GM08714 (cell line): ENCODE results near the gene GLTP.

Source experiments
- H3K4me3 ChIP-seq: fragments of 200-500 bp; sonication (Bioruptor generic); 2 replicates; pipeline ENCODE4 v1.5.1; 2014; ENCODE audit warnings: mild to moderate bottlenecking, low read length, inconsistent platforms
- ZNF274 ChIP-seq: IDR thresholded peaks from 2 replicates; pipeline ENCODE4 v1.6.1; 2012; ENCODE audit warnings: mild to moderate bottlenecking, low read depth, low read length

The GLTP gene

GRCh38 chr12:109847142-109847735 lies 33.1 kb downstream of the GLTP start:
- no peak for TF ChIP-seq ZNF274
- H3K4me3 ChIP-seq = no peak overlapping the region

DNA sequence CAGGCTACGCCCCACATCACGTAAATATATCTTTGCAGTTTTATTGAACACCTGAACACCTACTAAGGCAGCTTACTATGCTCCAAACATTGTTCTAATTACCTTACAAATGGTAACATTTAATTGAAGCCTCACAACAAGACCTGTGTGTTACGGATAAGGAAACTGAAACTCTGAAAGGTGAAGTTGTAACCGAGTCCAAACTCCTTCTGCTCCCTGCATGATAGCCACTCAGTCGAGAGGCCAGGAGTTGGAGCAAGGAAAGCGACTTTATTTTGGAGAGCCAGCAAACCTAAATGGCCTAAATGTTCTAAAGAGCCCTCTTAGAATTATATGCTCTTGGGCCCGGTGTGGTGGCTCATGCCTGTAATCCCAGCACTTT lies 34.5 kb downstream of the GLTP start:
- no peak overlapping the region; the same call in 1 of the 2 replicates for H3K4me3 ChIP-seq
- TF ChIP-seq ZNF274 = no peak

DNA sequence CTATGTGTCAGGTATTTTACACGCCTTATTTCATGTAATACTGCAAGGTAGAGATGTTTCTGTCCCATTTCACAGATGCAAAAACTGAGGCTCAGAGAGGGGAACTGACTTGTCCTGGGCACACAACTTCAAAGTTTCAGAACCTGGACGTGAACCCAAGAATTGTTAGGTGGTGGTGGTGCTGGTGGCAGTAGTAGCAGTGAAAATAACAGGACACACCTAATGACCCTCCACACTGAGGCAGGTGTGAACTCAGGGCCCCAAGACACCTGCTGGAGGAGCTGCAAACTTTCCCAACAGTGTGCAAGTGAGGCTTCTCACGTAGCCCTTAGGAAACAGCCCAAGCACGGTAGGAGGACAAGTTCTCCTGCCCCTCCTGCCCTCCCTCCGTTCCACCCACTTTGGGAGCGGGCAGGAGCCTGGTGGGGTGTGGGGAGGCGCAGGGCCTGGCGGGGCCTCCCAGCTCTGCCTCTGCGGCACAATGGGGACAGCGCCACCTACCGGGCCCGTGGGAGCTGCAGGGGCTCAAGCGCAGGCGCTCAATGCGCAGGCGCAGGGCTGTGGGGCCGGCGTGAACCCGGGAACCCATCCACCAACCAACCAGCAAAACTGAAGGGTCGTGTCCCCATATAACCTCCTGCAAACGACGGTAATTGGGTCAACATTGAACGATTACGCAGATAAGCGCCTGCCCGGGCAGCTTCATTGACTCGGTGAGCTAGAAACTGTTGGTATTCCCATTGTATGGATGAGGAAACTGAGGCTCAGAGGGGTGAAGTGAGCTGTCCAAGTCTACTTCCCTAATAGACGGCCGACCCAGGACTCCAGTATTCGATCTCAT lies 35.1 kb downstream of the GLTP start:
- H3K4me3 ChIP-seq = peak overlapping the region; percentile 20; the same call in 1 of the 2 replicates

DNA sequence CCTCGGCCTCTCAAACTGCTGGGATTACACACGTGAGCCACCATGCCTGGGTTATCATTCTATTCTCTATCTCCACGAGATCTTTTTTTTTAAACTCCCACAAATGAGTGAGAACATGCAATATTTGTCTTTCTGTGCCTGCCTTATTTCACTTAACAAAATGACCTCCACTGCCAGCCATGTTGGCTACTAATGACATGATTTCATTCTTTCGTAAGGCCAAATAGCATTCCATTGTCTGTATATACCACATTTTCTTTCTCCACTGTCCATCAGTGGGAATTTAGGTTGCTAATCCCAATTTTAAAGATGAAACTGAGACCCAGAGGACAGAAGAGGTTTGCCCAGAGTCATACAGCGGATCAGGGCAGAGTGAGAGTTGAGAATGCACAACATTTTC lies 36.2 kb downstream of the GLTP start:
- no peak overlapping the region for H3K4me3 ChIP-seq
- no peak for TF ChIP-seq ZNF274

More for the DNA sequence above, 35.1 kb downstream of the GLTP start:
- TF ChIP-seq ZNF274 = no peak

GRCh38 chr12:109842021-109842420 lies 38.3 kb downstream of the GLTP start:
- H3K4me3 ChIP-seq = no peak overlapping the region
- no peak for TF ChIP-seq ZNF274

DNA sequence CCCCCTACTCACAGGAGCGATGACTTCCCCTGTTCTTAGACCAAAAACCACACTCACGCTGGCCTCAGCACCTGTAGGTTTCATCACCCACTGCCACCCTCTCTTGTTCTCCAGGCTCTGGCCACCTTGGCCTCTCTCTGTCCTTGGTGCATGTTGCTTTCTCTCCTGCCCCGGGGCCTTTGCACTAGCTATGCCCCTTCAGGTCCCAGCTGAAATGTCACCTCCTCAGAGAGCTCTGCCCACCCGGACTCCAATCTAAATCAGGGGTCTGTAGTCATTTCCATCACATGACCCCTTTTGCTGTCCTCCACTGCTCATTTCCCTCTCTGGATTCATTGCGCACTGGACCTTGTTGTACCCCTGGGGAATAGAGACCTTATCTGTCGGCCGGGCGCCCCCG lies 39.0 kb downstream of the GLTP start:
- H3K4me3 ChIP-seq = no peak overlapping the region
- TF ChIP-seq ZNF274 = no peak

DNA sequence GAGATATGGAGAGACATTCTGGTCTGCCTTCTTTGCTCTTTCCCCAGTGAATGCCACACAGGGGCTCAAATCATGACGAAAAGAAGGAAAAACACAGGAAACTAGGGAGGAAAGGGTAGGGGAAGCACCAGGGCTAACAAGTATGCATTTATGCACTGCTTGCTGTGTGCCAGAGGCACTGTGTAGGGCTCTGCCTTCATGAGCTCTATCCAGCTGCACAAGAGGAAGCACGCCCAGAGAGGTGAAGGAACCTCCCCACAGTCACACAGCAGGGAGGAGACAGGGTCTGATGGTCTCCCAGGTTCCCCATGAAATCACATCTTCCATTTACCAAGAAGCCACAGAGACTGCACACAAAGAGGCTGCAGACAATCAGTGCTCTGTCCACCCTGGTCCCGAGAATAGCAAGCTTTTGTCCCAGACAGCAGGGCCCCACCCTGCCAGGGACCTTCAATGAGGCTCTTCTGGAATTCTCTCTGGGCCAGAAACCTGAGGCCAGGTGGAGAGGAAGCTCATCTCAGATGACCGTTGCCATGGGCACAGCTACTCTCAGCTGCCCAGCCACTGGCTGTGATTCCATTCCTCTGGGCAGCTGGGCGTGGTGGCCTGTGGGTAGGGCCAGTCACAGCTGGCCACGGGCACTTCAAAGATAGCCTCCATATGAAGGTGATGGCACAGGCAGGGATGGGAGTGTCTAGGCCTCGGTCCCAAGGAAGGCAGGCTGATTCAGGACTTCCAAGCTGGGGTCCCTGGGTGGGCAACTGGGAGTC lies 39.9 kb downstream of the GLTP start:
- H3K4me3 ChIP-seq = no peak overlapping the region
- TF ChIP-seq ZNF274 = no peak

DNA sequence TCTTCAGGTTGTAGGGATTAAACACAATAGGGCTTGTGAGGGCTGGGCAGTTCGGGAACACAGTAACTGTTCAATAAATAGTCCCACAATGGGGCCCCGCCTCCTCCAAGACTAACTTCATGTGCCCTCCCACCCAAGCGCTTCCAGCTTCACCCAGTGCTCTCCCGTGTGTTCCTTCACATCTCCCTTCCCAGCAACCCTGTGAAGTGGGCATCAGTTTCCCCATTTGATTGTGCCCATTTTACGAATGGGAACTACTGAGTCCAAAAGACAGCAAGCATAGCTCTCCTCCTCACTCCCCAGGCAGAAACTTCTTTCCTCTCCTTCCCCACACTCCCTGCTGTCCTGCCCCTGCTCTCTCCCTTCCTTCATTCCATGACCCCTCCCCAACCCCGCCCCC lies 40.9 kb downstream of the GLTP start:
- TF ChIP-seq ZNF274 = no peak
- H3K4me3 ChIP-seq = no peak overlapping the region

GRCh38 chr12:109836916-109837315 lies 43.4 kb downstream of the GLTP start:
- TF ChIP-seq ZNF274 = no peak
- H3K4me3 ChIP-seq = no peak overlapping the region

DNA sequence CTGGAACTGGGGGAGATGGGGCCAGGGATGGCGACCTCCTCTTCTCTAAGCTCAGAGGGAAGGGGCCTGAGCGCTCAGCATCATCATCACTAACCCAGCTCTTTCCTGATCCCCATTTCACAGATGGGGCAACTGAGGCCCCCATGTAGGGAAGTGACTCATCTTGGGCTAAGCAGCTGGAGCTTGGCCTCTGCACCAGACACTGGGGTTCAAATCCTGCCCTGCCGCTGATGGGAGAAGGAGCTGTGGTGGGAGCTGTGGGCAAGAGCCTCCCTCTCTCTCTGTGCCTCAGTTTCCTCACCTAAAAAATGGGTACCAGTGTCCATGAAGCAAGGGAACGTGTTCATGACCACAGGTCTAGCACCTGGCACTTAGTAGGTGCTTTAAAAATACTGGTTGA lies 44.5 kb downstream of the GLTP start:
- no peak for TF ChIP-seq ZNF274
- H3K4me3 ChIP-seq = no peak overlapping the region

GRCh38 chr12:109833307-109834189 lies 46.8 kb downstream of the GLTP start, which contains the start of gene TRPV4:
TSS of gene TRPV4 (minus strand) at chr12:109833398. CDS start at chr12:109814796, 18,602 bp downstream.
- no peak within 1 kb of the TSS for H3K4me3 ChIP-seq

DNA sequence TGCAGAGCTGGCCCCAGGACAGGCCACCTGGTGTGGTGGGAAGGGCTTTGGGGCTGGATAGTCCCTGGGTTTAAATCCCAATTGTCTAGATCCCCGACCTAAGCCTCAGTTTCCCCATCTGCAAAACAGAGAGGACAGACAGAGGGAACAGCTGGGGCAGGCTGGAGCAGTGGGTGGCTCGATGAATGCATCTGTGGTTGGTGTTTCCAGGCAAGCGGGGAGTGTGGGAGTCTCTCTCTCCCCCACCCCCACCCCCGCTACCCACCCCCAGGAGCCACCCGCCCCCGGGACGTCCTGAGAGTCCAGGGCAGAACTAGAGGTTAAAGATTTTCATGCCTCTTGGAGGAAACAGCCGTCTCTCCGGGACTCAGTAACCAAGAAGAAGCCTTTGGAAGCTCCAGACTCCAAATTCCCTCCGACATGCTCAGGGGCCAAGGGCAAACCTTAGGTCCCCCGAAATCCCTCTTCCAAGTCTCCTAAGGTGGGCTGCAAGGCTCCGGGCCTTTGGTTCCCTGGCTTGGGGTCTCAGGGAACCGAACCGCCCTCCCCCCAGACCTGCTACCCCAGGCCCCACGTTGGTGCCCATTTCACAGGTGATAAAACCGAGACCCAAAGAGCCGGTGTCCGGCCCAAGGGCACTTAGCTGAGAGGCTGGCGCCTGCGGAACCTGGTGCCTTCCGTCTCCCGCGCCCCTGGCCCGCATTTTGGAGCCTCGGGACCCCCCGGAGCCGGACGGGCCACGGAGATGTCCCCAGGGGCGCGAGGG lies 47.6 kb downstream of the GLTP start:
- H3K4me3 ChIP-seq = no peak overlapping the region
- TF ChIP-seq ZNF274 = no peak

More at GRCh38 chr12:109833307-109834189, 46.8 kb downstream of the GLTP start, which contains the start of gene TRPV4:
- no peak for TF ChIP-seq ZNF274

GRCh38 chr12:109831929-109832328 lies 48.4 kb downstream of the GLTP start:
- no peak overlapping the region for H3K4me3 ChIP-seq
- TF ChIP-seq ZNF274 = no peak
